ENCODE results near the gene SEPTIN5. TPM values are rescaled to one million over a fixed set of nuclear protein-coding genes. Genes with fewer than 3 reads are reported as not detected.
A peak's percentile ranks its signal among the peaks of the same experiment; 100 is the strongest.

The SEPTIN5 gene
- total RNA-seq, 1 donor from 2014 or later: 5.0 TPM

GRCh38 chr22:19764299-19764593 lies 49.9 kb downstream of the SEPTIN5 start:
- Mint-ChIP-seq H3K27ac (no peak overlapping the region), H3K4me3 (no peak overlapping the region), H3K9me3 (peaks cover 5% of the 10 kb centered on the region), H3K36me3 (no peaks in the 10 kb centered on the region), H3K27me3 (ENCODE audit: insufficient read depth, low read depth) (peaks cover 77% of the 10 kb centered on the region), H3K4me1 (peaks cover 24% of the 10 kb centered on the region)
- Histone ChIP-seq H4K20me1 (ENCODE audit: low read depth) (peaks cover 76% of the 10 kb centered on the region), H3K9me3 (ENCODE audit: low read depth) (no peaks in the 10 kb centered on the region), H3K79me2 (ENCODE audit: low read depth) (no peaks in the 10 kb centered on the region), H3K27me3 (peaks cover 99% of the 10 kb centered on the region), H3K36me3 (no peaks in the 10 kb centered on the region), H3K27ac (no peak overlapping the region), H3K4me1 (peaks cover 13% of the 10 kb centered on the region), H3K9ac (no peak overlapping the region), H2AFZ (replicated peaks) (no peak overlapping the region), H3K4me3 (no peak overlapping the region), H3K4me2 (no peak overlapping the region), H3F3A (ENCODE audit: low read depth) (peaks cover 31% of the 10 kb centered on the region)
- peak; percentile 28 for DNase-seq (ENCODE audit: low spot score)
- TF ChIP-seq EZH2phosphoT487 (IDR thresholded peaks at IDR 0.05): peak; percentile 9
- TF ChIP-seq CTCF (IDR thresholded peaks at IDR 0.05): no peak
- peak; percentile 25 for TF ChIP-seq EZH2 (IDR thresholded peaks at IDR 0.05)

DNA sequence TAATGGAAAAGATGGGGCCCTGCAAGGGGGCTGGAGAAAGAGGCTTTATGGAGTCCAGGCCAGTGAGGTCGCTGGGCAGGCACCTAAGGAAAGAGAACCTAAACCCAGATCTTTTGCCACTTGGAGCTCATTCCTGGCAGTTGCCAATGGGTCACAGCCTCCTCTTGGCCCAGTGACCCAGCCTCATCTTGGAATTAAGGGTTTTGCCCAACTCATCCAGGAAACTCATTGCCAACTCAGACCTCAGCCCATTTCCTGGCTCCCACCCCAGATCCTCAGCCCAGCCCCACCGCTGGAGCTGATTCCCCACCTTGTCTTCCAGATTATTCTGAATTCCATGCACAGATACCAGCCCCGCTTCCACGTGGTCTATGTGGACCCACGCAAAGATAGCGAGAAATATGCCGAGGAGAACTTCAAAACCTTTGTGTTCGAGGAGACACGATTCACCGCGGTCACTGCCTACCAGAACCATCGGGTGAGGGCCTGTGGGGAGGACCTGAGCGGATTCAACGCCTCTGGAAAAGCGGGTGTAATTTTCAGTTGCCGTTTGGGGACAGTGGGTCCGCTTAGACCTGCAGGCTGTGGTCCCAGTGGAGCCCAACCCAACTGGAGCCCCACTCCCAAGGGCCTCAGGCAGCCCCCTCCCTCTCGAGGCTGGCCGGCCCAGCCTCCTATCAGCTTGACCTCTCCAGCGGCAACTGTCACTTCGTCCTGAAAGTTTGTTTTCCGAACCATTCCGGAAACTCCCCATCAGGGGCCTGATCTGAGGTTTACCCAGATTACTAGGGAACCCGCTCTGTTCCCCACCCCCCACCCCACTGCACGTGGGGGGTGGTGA lies 50.6 kb downstream of the SEPTIN5 start:
- no peaks in the 10 kb centered on the region for H3K79me2 ChIP-seq (ENCODE audit: low read depth)
- H3K4me3 Mint-ChIP-seq: peak overlapping the region; percentile 63
- H3K4me2 ChIP-seq: no peak overlapping the region
- no peak overlapping the region for H2AFZ ChIP-seq (replicated peaks)
- H3K9ac ChIP-seq: no peak overlapping the region
- no peaks in the 10 kb centered on the region for H3K36me3 ChIP-seq
- TF ChIP-seq EZH2 (IDR thresholded peaks at IDR 0.05): peak; percentile 93
- no peak for TF ChIP-seq EZH2phosphoT487 (IDR thresholded peaks at IDR 0.05)
- no peak for TF ChIP-seq CTCF (IDR thresholded peaks at IDR 0.05)
- H3K27me3 Mint-ChIP-seq (ENCODE audit: insufficient read depth, low read depth): peaks cover 75% of the 10 kb centered on the region
- H3F3A ChIP-seq (ENCODE audit: low read depth): peaks cover 25% of the 10 kb centered on the region
- peaks cover 99% of the 10 kb centered on the region for H3K27me3 ChIP-seq
- DNase-seq (ENCODE audit: low spot score): peak; percentile 41
- H3K9me3 Mint-ChIP-seq: peaks cover 7% of the 10 kb centered on the region
- H3K27ac ChIP-seq: no peak overlapping the region
- H3K4me1 ChIP-seq: peaks cover 6% of the 10 kb centered on the region
- no peak overlapping the region for H3K4me3 ChIP-seq
- no peak overlapping the region for H3K27ac Mint-ChIP-seq
- peaks cover 69% of the 10 kb centered on the region for H4K20me1 ChIP-seq (ENCODE audit: low read depth)
- H3K4me1 Mint-ChIP-seq: peaks cover 24% of the 10 kb centered on the region
- H3K9me3 ChIP-seq (ENCODE audit: low read depth): no peaks in the 10 kb centered on the region
- H3K36me3 Mint-ChIP-seq: no peaks in the 10 kb centered on the region

DNA sequence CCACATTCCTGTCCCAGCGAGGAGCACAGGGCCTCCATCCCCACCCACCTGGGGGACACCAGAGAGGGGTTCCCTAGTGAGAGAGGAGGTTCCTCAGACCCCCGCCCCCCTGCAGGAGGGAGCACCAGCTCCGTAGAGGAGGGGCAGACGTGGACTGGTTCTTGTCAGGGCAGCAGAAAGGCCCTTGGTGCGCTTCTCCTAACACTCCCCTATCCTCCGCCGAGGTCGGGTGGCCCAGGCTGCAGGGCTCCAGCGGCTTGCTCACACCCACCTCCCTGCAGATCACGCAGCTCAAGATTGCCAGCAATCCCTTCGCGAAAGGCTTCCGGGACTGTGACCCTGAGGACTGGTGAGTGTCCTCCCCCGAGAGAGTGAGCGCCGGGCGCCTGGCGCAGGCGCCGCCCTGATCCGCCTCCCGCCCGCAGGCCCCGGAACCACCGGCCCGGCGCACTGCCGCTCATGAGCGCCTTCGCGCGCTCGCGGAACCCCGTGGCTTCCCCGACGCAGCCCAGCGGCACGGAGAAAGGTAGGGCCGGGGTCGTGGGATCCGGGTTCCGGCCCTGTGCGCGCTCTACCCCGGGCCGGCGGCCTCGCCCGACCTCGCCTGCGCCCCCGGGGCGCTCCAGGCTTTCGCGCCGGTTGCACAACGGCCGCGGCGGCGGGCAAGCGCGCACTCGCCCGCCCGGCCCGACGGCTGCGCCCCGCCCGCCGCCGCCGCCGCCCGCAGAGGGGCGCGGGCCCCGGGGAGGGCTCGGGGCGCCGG lies 51.4 kb downstream of the SEPTIN5 start:
- no peak overlapping the region for H3K4me3 Mint-ChIP-seq
- H3K36me3 ChIP-seq: no peaks in the 10 kb centered on the region
- H3K27ac ChIP-seq: no peak overlapping the region
- peaks cover 19% of the 10 kb centered on the region for H3K4me1 Mint-ChIP-seq
- TF ChIP-seq EZH2phosphoT487 (IDR thresholded peaks at IDR 0.05) (peak; percentile 93), CTCF (IDR thresholded peaks at IDR 0.05) (no peak), EZH2 (IDR thresholded peaks at IDR 0.05) (peak; percentile 79)
- H3K9ac ChIP-seq: no peak overlapping the region
- H2AFZ ChIP-seq (replicated peaks): no peak overlapping the region
- no peaks in the 10 kb centered on the region for H3K9me3 ChIP-seq (ENCODE audit: low read depth)
- peaks cover 100% of the 10 kb centered on the region for H3K27me3 ChIP-seq
- peak overlapping the region; percentile 52 for H3K4me2 ChIP-seq
- peak; percentile 52 for DNase-seq (ENCODE audit: low spot score)
- H3K9me3 Mint-ChIP-seq: peaks cover 7% of the 10 kb centered on the region
- H3K79me2 ChIP-seq (ENCODE audit: low read depth): no peaks in the 10 kb centered on the region
- peak overlapping the region; percentile 25 for H3K4me3 ChIP-seq
- peaks cover 65% of the 10 kb centered on the region for H4K20me1 ChIP-seq (ENCODE audit: low read depth)
- peaks cover 2% of the 10 kb centered on the region for H3K4me1 ChIP-seq
- peaks cover 70% of the 10 kb centered on the region for H3K27me3 Mint-ChIP-seq (ENCODE audit: insufficient read depth, low read depth)
- peaks cover 21% of the 10 kb centered on the region for H3F3A ChIP-seq (ENCODE audit: low read depth)
- no peaks in the 10 kb centered on the region for H3K36me3 Mint-ChIP-seq
- H3K27ac Mint-ChIP-seq: no peak overlapping the region
